Erythroblast (primary cell): Measurements from ENCODE around the gene TRIO.

Source experiments
- GATA1 ChIP-seq: IDR thresholded peaks from 2 replicates; pipeline ENCODE4 v1.6.1; 2011; ENCODE audit warnings: low read depth, mild to moderate bottlenecking, control low read depth, low read length, moderate library complexity
- POLR2A ChIP-seq: IDR thresholded peaks from 2 replicates; pipeline ENCODE4 v1.6.1; 2011; ENCODE audit warnings: mild to moderate bottlenecking, low read length

- TF ChIP-seq POLR2A (no peak), GATA1 (no peak)
Observed at GRCh38 chr5:14260637-14261036, 117.5 kb downstream of the TRIO start.
